Liver (tissue), 9 donors: ENCODE data around the gene EML1. TPM values are rescaled to one million over a fixed set of nuclear protein-coding genes. Genes with fewer than 3 reads are reported as not detected.

Experiments used
- DNase-seq: peaks from one replicate; pipeline ENCODE4 v3.0.0-alpha.2; 2017; ENCODE audit warnings: low spot score
- H3K27ac ChIP-seq, 2 donors: one replicate each; pipeline ENCODE4 v1.7.0; 2013; ENCODE audit warnings: inconsistent platforms in 2 of 2, low read length in 2 of 2, control low read depth in 1 of 2, low read depth in 1 of 2, mild to moderate bottlenecking in 1 of 2
- H3K27me3 ChIP-seq, 4 donors: one replicate each; pipeline versions ENCODE4 v1.6.1 to v1.7.0; 2013; ENCODE audit warnings: low read length in 3 of 4, inconsistent platforms in 1 of 4, mild to moderate bottlenecking in 1 of 4, moderate library complexity in 1 of 4; ENCODE audit not compliant: control insufficient read depth in 4 of 4, insufficient read depth in 4 of 4
- H3K36me3 ChIP-seq, 4 donors: one replicate each; pipeline versions ENCODE4 v1.6.1 to v1.7.0; 2013; ENCODE audit warnings: low read length in 3 of 4, mild to moderate bottlenecking in 3 of 4, low read depth in 1 of 4, moderate library complexity in 1 of 4; ENCODE audit not compliant: control insufficient read depth in 4 of 4, insufficient read depth in 3 of 4
- H3K4me1 ChIP-seq, 4 donors: one replicate each; pipeline versions ENCODE4 v1.6.1 to v1.7.0; 2013; ENCODE audit warnings: low read length in 3 of 4, mild to moderate bottlenecking in 3 of 4, moderate library complexity in 1 of 4; ENCODE audit not compliant: control insufficient read depth in 4 of 4, insufficient read depth in 4 of 4
- H3K4me3 ChIP-seq, 3 donors: one replicate each; pipeline versions ENCODE4 v1.6.1 to v1.7.0; 2013; ENCODE audit warnings: low read length in 3 of 3, control low read depth in 1 of 3, low read depth in 1 of 3, mild to moderate bottlenecking in 1 of 3
- H3K9ac ChIP-seq, 2 donors: one replicate each; pipeline ENCODE4 v1.7.0; 2013; ENCODE audit warnings: low read length in 2 of 2, mild to moderate bottlenecking in 2 of 2, moderate library complexity in 2 of 2, control low read depth in 1 of 2, low read depth in 1 of 2
- H3K9me3 ChIP-seq, 4 donors: one replicate each; pipeline versions ENCODE4 v1.6.1 to v1.7.0; 2013; ENCODE audit warnings: low read length in 3 of 4; ENCODE audit not compliant: control insufficient read depth in 4 of 4
- EGR1 ChIP-seq, 2 donors: IDR thresholded peaks; 2 replicates each; pipeline ENCODE4 v1.6.1; 2016 to 2018; ENCODE audit warnings: antibody characterized with exemption in 2 of 2, low read depth in 2 of 2
- FOXA1 ChIP-seq: IDR thresholded peaks from 2 replicates; pipeline ENCODE4 v1.6.1; 2016; ENCODE audit warnings: antibody characterized with exemption
- FOXA2 ChIP-seq: IDR thresholded peaks from 2 replicates; pipeline ENCODE4 v1.6.1; 2016; ENCODE audit warnings: antibody characterized with exemption
- GABPA ChIP-seq, 2 donors: IDR thresholded peaks in 1 of 2; conservative IDR thresholded peaks in 1 of 2; 2 replicates each; pipeline ENCODE4 v1.6.1; 2016; ENCODE audit warnings: antibody characterized with exemption in 2 of 2, mild to moderate bottlenecking in 1 of 2, moderate library complexity in 1 of 2
- HNF4A ChIP-seq, 2 donors: conservative IDR thresholded peaks; 2 replicates each; pipeline ENCODE4 v1.6.1; 2016; ENCODE audit warnings: antibody characterized with exemption in 2 of 2, mild to moderate bottlenecking in 2 of 2
- JUND ChIP-seq, 2 donors: IDR thresholded peaks; 2 replicates each; pipeline ENCODE4 v1.6.1; 2016; ENCODE audit warnings: antibody characterized with exemption in 2 of 2
- NR2F2 ChIP-seq: IDR thresholded peaks from 2 replicates; pipeline ENCODE4 v1.6.1; 2016; ENCODE audit warnings: antibody characterized with exemption
- RAD21 ChIP-seq, 2 donors: IDR thresholded peaks; 2 replicates each; pipeline ENCODE4 v1.6.1; 2016; ENCODE audit warnings: antibody characterized with exemption in 2 of 2, mild to moderate bottlenecking in 2 of 2
- RXRA ChIP-seq, 2 donors: IDR thresholded peaks; 2 replicates each; pipeline ENCODE4 v1.6.1; 2017 to 2018; ENCODE audit warnings: antibody characterized with exemption in 2 of 2, mild to moderate bottlenecking in 1 of 2
- TAF1 ChIP-seq: conservative IDR thresholded peaks from 2 replicates; pipeline ENCODE4 v1.6.1; 2016; ENCODE audit warnings: antibody characterized with exemption, mild to moderate bottlenecking
- YY1 ChIP-seq: IDR thresholded peaks from 2 replicates; pipeline ENCODE4 v1.6.1; 2016; ENCODE audit warnings: antibody characterized with exemption, mild to moderate bottlenecking
- WGBS: extraction: QIAGEN DNeasy Blood & Tissue Kit; methylation state at CpG from one replicate; pipeline ENCODE4 v1.1.7; 2013; 5-methylcytosine and 5-hydroxymethylcytosine counted together
- polyA plus RNA-seq, 2 donors: library from polyadenylated mRNA; stranded (reverse) in 1 of 2; unstranded in 1 of 2; fragments of 200-250 nt in 1 of 2; fragments of >200 nt in 1 of 2; fragmentation: Nextera tagmentation in 1 of 2; extraction: Ambion mirVana in 1 of 2; gene quantifications; one replicate each; pipeline versions ENCODE4 v1.2.1 to v1.2.3, GENCODE V29; 2013 to 2015
- total RNA-seq, 2 donors: library from RNA; depleted of rRNA; stranded (reverse); fragments of >200 nt; gene quantifications; one replicate each; pipeline ENCODE4 v1.2.3, GENCODE V29; 2014
- TF ChIP-seq, protein P1 (sequence below): IDR thresholded peaks from 2 replicates; pipeline ENCODE4 v1.6.1; 2016; ENCODE audit warnings: antibody characterized with exemption
- TF ChIP-seq, protein P2 (sequence below): fragments of 150-350 bp; IDR thresholded peaks from 2 replicates; pipeline ENCODE4 v1.5.1; 2017; ENCODE audit warnings: improper control_type of control experiment, low read depth, low read length; ENCODE audit not compliant: missing input control
- TF ChIP-seq, protein P3 (sequence below): IDR thresholded peaks from 2 replicates; pipeline ENCODE4 v1.6.1; 2016; ENCODE audit warnings: antibody characterized with exemption
- TF ChIP-seq, protein P4 (sequence below): IDR thresholded peaks from 2 replicates; pipeline ENCODE4 v1.6.1; 2016; ENCODE audit warnings: antibody characterized with exemption
- TF ChIP-seq, protein P5 (sequence below): IDR thresholded peaks from 2 replicates; pipeline ENCODE4 v1.6.1; 2016; ENCODE audit warnings: antibody characterized with exemption, mild to moderate bottlenecking
- donor health status: healthy.
- donor health status: healthy.
- donor health status: healthy.
- donor health status: healthy.
- donor health status: healthy.

Gene EML1
- total and polyA plus RNA-seq, 4 donors = 2.7 to 14.6 (median 4.6) TPM

DNA sequence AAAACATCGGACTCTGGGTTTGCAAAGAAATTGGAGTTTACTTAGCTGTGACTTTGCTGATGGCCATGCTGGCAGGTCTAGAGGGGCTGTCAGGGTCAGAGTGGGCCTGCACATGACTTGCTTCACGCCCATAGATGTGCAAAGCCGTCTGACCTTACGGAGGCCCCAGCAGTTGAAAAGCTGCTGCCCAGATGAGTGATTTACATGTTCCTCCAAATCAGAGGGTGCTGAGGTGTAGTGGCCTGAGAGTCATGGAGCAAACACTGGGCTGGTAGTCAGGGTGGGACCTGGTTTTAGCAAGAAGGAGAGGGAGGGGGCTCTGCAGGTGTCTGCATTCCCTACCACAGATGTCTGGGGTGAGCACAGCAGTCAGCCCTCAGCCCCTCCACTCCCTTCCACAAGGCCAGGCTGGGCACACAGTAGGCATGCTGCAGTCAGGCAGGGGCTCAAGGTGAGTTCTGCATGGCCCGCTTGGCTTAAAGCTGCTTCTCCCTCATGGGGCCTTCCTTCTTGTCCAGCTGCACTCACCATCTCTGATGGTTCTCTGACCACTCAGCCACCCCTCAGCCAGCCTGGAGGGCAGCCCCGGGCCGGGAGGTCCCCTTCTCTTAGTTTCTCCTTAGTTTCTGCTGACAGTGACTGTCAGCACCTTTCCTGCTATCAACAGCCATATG, 34.2 kb upstream of the EML1 start:
- H3K9me3 ChIP-seq = no peaks in the 10 kb centered on the region
- no peaks in the 10 kb centered on the region for H3K36me3 ChIP-seq
- TF ChIP-seq YY1 (no peak), FOXA1 (no peak), RXRA (IDR thresholded peaks at IDR 0.05) (no peak), JUND (IDR thresholded peaks at IDR 0.05) (no peak), EGR1 (IDR thresholded peaks at IDR 0.05; ENCODE audit: low read depth in 2 of 2) (no peak), TAF1 (no peak), RAD21 (IDR thresholded peaks at IDR 0.05) (no peak), FOXA2 (no peak), HNF4A (conservative IDR thresholded peaks at IDR 0.05) (no peak), NR2F2 (no peak)
- TF ChIP-seq, protein P1, sequence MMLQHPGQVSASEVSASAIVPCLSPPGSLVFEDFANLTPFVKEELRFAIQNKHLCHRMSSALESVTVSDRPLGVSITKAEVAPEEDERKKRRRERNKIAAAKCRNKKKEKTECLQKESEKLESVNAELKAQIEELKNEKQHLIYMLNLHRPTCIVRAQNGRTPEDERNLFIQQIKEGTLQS = no peak
- TF ChIP-seq, protein P2, sequence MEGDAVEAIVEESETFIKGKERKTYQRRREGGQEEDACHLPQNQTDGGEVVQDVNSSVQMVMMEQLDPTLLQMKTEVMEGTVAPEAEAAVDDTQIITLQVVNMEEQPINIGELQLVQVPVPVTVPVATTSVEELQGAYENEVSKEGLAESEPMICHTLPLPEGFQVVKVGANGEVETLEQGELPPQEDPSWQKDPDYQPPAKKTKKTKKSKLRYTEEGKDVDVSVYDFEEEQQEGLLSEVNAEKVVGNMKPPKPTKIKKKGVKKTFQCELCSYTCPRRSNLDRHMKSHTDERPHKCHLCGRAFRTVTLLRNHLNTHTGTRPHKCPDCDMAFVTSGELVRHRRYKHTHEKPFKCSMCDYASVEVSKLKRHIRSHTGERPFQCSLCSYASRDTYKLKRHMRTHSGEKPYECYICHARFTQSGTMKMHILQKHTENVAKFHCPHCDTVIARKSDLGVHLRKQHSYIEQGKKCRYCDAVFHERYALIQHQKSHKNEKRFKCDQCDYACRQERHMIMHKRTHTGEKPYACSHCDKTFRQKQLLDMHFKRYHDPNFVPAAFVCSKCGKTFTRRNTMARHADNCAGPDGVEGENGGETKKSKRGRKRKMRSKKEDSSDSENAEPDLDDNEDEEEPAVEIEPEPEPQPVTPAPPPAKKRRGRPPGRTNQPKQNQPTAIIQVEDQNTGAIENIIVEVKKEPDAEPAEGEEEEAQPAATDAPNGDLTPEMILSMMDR = no peak
- TF ChIP-seq, protein P3, sequence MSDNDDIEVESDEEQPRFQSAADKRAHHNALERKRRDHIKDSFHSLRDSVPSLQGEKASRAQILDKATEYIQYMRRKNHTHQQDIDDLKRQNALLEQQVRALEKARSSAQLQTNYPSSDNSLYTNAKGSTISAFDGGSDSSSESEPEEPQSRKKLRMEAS = no peak
- TF ChIP-seq, protein P4, sequence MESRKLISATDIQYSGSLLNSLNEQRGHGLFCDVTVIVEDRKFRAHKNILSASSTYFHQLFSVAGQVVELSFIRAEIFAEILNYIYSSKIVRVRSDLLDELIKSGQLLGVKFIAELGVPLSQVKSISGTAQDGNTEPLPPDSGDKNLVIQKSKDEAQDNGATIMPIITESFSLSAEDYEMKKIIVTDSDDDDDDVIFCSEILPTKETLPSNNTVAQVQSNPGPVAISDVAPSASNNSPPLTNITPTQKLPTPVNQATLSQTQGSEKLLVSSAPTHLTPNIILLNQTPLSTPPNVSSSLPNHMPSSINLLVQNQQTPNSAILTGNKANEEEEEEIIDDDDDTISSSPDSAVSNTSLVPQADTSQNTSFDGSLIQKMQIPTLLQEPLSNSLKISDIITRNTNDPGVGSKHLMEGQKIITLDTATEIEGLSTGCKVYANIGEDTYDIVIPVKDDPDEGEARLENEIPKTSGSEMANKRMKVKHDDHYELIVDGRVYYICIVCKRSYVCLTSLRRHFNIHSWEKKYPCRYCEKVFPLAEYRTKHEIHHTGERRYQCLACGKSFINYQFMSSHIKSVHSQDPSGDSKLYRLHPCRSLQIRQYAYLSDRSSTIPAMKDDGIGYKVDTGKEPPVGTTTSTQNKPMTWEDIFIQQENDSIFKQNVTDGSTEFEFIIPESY = no peak
- DNase-seq = no peak
- H3K9ac ChIP-seq = no peak overlapping the region
- H3K4me3 ChIP-seq = no peak overlapping the region
- no peak overlapping the region for H3K27ac ChIP-seq
- H3K27me3 ChIP-seq = no peaks in the 10 kb centered on the region
- 88% methylated on average over 7 of the region's 7 CpGs for WGBS
- peaks cover 0 to 3% (median under 1%) of the 10 kb centered on the region in 4 donors for H3K4me1 ChIP-seq

DNA sequence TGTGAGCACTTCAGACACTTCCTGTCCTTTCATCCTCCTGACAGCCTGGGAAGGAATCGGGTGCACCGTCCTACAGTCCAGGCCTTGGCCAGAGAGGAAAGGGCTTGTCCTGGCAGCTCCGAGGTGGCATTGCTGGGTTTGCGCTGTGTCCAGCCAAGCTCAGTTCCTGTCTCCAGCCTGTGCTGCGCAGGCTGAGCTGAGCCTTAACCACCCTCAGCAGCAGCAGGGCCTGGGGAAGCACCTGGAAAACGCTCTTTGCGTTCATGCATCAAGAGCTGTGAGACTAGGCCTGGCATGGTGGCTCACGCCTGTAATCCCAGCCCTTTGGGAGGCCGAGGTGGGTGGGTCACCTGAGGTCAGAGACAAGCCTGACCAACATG, 33.7 kb upstream of the EML1 start:
- H3K27me3 ChIP-seq = no peaks in the 10 kb centered on the region
- H3K9me3 ChIP-seq = no peaks in the 10 kb centered on the region
- peaks cover 0 to 3% (median under 1%) of the 10 kb centered on the region in 4 donors for H3K4me1 ChIP-seq
- TF ChIP-seq, protein P5, sequence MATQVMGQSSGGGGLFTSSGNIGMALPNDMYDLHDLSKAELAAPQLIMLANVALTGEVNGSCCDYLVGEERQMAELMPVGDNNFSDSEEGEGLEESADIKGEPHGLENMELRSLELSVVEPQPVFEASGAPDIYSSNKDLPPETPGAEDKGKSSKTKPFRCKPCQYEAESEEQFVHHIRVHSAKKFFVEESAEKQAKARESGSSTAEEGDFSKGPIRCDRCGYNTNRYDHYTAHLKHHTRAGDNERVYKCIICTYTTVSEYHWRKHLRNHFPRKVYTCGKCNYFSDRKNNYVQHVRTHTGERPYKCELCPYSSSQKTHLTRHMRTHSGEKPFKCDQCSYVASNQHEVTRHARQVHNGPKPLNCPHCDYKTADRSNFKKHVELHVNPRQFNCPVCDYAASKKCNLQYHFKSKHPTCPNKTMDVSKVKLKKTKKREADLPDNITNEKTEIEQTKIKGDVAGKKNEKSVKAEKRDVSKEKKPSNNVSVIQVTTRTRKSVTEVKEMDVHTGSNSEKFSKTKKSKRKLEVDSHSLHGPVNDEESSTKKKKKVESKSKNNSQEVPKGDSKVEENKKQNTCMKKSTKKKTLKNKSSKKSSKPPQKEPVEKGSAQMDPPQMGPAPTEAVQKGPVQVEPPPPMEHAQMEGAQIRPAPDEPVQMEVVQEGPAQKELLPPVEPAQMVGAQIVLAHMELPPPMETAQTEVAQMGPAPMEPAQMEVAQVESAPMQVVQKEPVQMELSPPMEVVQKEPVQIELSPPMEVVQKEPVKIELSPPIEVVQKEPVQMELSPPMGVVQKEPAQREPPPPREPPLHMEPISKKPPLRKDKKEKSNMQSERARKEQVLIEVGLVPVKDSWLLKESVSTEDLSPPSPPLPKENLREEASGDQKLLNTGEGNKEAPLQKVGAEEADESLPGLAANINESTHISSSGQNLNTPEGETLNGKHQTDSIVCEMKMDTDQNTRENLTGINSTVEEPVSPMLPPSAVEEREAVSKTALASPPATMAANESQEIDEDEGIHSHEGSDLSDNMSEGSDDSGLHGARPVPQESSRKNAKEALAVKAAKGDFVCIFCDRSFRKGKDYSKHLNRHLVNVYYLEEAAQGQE = no peak
- TF ChIP-seq FOXA2 (no peak), FOXA1 (no peak), JUND (IDR thresholded peaks at IDR 0.05) (no peak), RAD21 (IDR thresholded peaks at IDR 0.05) (no peak), EGR1 (IDR thresholded peaks at IDR 0.05; ENCODE audit: low read depth in 2 of 2) (no peak), GABPA (IDR thresholded peaks at IDR 0.05 in 1 of 2, conservative IDR thresholded peaks at IDR 0.05 in 1 of 2) (no peak), YY1 (no peak), TAF1 (no peak)
- TF ChIP-seq, protein P1 = no peak
- TF ChIP-seq, protein P3 = no peak
- TF ChIP-seq, protein P2 = no peak
- DNase-seq = no peak
- no peak overlapping the region for H3K4me3 ChIP-seq
- WGBS = 86% methylated on average over 9 of the region's 9 CpGs
- no peak overlapping the region for H3K9ac ChIP-seq
- H3K36me3 ChIP-seq = no peaks in the 10 kb centered on the region
- no peak overlapping the region for H3K27ac ChIP-seq
